Stimulated activated CD4-positive, alpha-beta T cell treated with anti-CD3 and anti-CD28 coated beads, Interleukin-1b, Interleukin-23, amount 100 ng/mL, for 4 hours (primary cell): ENCODE data around the gene WFDC12.

Experiments used
- DNase-seq, 2 donors: peaks; one replicate each; pipeline ENCODE4 v3.0.0-alpha.2; 2020; ENCODE audit warnings: low read depth in 2 of 2

WFDC12 gene

GRCh38 chr20:45091366-45091765 is 32.9 kb downstream of the WFDC12 start:
- DNase-seq, result no peak

GRCh38 chr20:45090481-45090880 is 33.8 kb downstream of the WFDC12 start:
- no peak for DNase-seq

GRCh38 chr20:45088247-45088646 is 36.0 kb downstream of the WFDC12 start:
- DNase-seq, result no peak

DNA sequence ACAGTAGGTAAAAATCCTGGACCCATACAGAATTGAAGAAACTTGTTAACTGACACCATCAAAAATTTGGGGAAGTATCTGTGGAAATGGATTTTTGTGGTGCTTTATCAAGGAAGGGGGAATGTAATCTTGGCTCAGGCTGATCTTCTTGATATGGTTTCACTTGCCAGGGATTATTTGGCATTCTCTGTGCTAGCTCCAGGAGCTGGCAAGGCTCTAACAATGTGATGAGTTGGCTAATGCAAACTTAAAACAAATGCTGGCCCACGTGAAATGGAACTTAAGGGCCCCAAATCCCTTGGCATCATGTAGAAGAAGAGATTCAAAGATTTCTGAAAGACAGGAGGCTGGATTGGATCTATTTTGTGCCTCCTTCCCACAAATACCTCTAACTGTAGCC is 36.5 kb downstream of the WFDC12 start:
- no peak for DNase-seq

DNA sequence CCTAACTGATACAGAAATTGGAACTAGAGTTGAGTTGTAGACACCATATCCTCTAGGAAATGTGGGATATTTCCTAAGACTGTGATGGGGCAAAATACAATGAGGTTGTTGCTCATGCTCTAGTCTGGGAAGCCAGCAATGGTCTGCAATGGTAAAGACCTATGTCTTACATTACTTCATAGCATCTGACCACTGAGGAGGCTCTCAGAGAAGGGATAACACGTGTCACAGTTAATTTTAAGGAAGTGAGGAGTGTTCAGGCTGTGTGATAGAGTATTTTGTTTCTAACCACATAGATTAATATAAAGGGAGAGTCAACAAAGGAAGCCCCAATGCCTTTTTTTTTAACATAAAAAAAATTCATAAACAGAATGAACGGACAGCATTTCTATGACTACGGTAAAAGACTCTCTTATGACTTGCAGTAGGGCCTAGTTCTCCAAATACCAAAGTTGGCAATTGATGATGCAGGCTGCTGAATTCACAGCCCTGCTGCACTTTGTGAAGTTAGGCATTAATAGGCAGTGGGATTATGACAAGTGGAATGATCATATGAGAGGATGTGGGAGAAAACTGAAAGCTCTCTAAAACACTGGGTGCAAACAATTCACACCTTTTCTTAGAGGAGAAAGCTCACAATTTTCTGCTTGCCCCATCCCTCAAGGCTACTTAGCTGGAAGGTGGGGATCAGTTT is 37.0 kb downstream of the WFDC12 start:
- DNase-seq, result no peak

DNA sequence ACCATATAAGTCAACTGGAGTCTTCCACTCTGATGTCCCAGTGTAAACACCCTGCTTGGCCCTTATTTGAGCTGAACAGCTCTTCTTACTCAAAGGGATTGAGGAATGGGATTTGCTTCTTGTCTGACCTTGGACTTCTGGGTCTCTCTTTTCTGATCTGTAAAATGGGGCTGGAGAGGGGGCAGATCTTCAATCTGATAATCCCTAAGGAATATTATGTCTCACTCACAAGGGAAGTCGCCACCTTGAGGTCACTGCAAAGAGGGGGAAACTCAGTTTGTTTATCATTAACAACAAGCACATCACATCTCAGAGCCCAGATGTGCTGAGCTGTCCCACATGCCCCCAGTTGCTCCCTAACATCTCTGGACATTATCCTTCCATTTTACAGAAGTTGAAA is 38.4 kb downstream of the WFDC12 start:
- no peak for DNase-seq

DNA sequence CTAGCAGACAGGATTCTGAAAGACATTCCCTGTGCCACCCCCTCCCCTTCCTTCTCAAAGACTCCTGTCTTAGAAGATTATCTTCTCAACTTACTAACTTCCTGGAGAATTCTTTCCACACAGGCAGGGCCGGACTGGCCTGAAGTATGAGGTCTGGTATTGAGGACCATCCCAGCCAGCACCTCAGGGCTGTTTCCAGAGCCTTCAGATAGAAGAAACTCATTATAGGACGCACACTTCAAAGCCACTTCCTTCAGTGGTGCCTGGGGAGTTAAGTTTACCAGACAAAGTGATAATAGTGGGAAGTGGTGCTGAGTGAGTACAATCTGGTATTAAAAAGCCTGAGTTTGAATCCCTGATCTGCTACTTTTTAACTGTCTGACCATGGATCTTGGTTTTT is 39.0 kb downstream of the WFDC12 start:
- no peak for DNase-seq

GRCh38 chr20:45083127-45083526 is 41.1 kb downstream of the WFDC12 start:
- DNase-seq, result no peak

- DNase-seq, result no peak
These were observed 41.8 kb downstream of the WFDC12 start for GRCh38 chr20:45082468-45082867.

DNA sequence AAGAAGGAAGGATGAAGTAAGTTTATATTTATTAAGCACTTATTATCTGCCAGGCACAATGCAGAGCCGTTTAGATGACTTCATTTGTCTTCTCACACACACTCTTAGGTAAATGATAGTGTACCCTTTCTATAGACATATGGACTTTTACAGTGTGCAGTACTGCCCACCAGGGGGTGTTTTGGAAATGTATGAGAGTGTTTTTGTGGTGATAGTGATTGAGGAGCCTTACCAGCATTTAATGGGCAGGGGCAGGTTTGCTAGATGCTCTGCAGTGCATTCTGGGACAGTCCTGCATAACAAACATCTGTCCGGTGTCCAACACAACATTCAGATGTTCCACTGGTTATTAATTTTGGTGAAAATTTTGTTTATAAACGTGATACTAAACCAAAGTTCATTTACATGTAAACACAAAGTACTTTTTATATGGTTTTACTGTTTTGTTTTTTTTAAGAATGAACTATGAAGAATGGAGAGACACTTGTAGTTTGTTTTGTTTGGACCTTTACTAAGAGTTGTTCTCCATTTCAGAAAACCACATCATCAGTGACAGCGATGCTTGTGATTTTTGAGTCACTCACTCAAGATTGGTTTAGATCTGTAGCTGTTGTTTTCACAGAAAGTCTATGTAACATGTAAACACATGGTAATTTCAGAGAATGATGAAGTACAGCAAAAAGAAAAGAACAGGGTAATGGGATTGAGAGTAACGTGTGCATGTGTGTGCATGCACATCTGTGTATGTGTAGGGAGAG is 43.2 kb downstream of the WFDC12 start:
- DNase-seq, result no peak

- DNase-seq, result no peak
These were observed 46.7 kb downstream of the WFDC12 start for GRCh38 chr20:45077559-45077958.
